Keratinocyte (primary cell): ENCODE data around the gene RBMS3.

Experiments
- CTCF ChIP-seq, 3 experiments: IDR thresholded peaks in 1 of 3; conservative IDR thresholded peaks in 1 of 3; optimal IDR thresholded peaks in 1 of 3; 2 replicates in 2 of 3; 3 replicates in 1 of 3; pipeline versions ENCODE3 to v1.5.1; 2011; ENCODE audit warnings: low read length in 3 of 3, mild to moderate bottlenecking in 3 of 3, moderate library complexity in 2 of 3, control low read depth in 1 of 3, inconsistent platforms in 1 of 3; ENCODE audit not compliant: insufficient read depth in 2 of 3; ENCODE audit errors: extremely low read depth in 1 of 3
- EZH2 ChIP-seq: IDR thresholded peaks from one replicate; pipeline ENCODE4 v1.6.1; 2012; ENCODE audit warnings: inconsistent platforms, mild to moderate bottlenecking, low read length, moderate library complexity

- no peak for TF ChIP-seq EZH2
- no peak for TF ChIP-seq CTCF (optimal IDR thresholded peaks at IDR 0.05 in 1 of 3, IDR thresholded peaks at IDR 0.05 in 1 of 3, conservative IDR thresholded peaks at IDR 0.05 in 1 of 3; ENCODE audit: extremely low read depth in 1 of 3, insufficient read depth in 2 of 3, low read length in 3 of 3)
Observed at GRCh38 chr3:29290596-29290995, 9.7 kb downstream of the RBMS3 start.
